Mesenchymal stem cell (in vitro differentiated cells and primary cell): ENCODE measurements around the gene ARID3A.
A peak's percentile ranks its signal among the peaks of the same experiment; 100 is the strongest.

Experiments used
- DNase-seq: peaks from one replicate; pipeline ENCODE4 v3.0.0-alpha.2; 2013
- H2AFZ ChIP-seq: one replicate; pipeline ENCODE4 v1.6.1; 2013; ENCODE audit warnings: low read depth, mild to moderate bottlenecking, control low read depth, inconsistent platforms, low read length, moderate library complexity
- H2AK5ac ChIP-seq: 2 replicates; pipeline ENCODE4 v1.6.1; 2013; ENCODE audit warnings: low read length, moderate library complexity, mild to moderate bottlenecking, inconsistent platforms; ENCODE audit not compliant: severe bottlenecking
- H2BK120ac ChIP-seq: one replicate; pipeline ENCODE4 v1.6.1; 2013; ENCODE audit warnings: low read depth, mild to moderate bottlenecking, inconsistent platforms, low read length, moderate library complexity
- H2BK12ac ChIP-seq, 2 experiments: one replicate each; pipeline ENCODE4 v1.6.1; 2013; ENCODE audit warnings: inconsistent platforms in 2 of 2, low read length in 2 of 2, mild to moderate bottlenecking in 2 of 2, moderate library complexity in 2 of 2, control low read depth in 1 of 2
- H2BK15ac ChIP-seq: one replicate; pipeline ENCODE4 v1.6.1; 2013; ENCODE audit warnings: mild to moderate bottlenecking, low read depth, inconsistent platforms; ENCODE audit not compliant: poor library complexity, severe bottlenecking
- H2BK5ac ChIP-seq: 2 replicates; pipeline ENCODE4 v1.6.1; 2013; ENCODE audit warnings: low read depth, mild to moderate bottlenecking, low read length, control low read depth, inconsistent platforms; ENCODE audit not compliant: poor library complexity, severe bottlenecking
- H3K14ac ChIP-seq, 2 experiments: one replicate each; pipeline ENCODE4 v1.6.1; 2013; ENCODE audit warnings: inconsistent platforms in 2 of 2, low read length in 2 of 2, control low read depth in 1 of 2, mild to moderate bottlenecking in 1 of 2, moderate library complexity in 1 of 2
- H3K18ac ChIP-seq, 2 experiments: one replicate each; pipeline ENCODE4 v1.6.1; 2013; ENCODE audit warnings: inconsistent platforms in 2 of 2, low read length in 2 of 2, control low read depth in 1 of 2, low read depth in 1 of 2, mild to moderate bottlenecking in 1 of 2
- H3K23ac ChIP-seq, 2 experiments: one replicate each; pipeline ENCODE4 v1.6.1; 2013; ENCODE audit warnings: inconsistent platforms in 2 of 2, low read length in 2 of 2, mild to moderate bottlenecking in 2 of 2, moderate library complexity in 2 of 2, control low read depth in 1 of 2
- H3K27ac ChIP-seq: 2 replicates; pipeline ENCODE4 v1.5.1; 2013; ENCODE audit warnings: mild to moderate bottlenecking, moderate library complexity, low read length, control low read depth, inconsistent platforms; ENCODE audit not compliant: poor library complexity, severe bottlenecking
- H3K27me3 ChIP-seq, 2 experiments: 2 replicates each; pipeline versions ENCODE4 v1.6.1 to v1.7.0; 2013; ENCODE audit warnings: low read length in 2 of 2, mild to moderate bottlenecking in 2 of 2, moderate library complexity in 2 of 2, control low read depth in 1 of 2, inconsistent platforms in 1 of 2; ENCODE audit not compliant: control insufficient read depth in 1 of 2, insufficient read depth in 1 of 2
- H3K36me3 ChIP-seq, 2 experiments: 2 replicates each; pipeline versions ENCODE4 v1.6.1 to v1.7.0; 2013; ENCODE audit warnings: low read length in 2 of 2, control low read depth in 1 of 2, inconsistent platforms in 1 of 2, low read depth in 1 of 2, mild to moderate bottlenecking in 1 of 2; ENCODE audit not compliant: insufficient read depth in 2 of 2, control insufficient read depth in 1 of 2
- H3K4ac ChIP-seq, 2 experiments: one replicate each; pipeline ENCODE4 v1.6.1; 2013; ENCODE audit warnings: inconsistent platforms in 2 of 2, low read length in 2 of 2, mild to moderate bottlenecking in 2 of 2, moderate library complexity in 2 of 2, control low read depth in 1 of 2, low read depth in 1 of 2
- H3K4me1 ChIP-seq: 2 replicates; pipeline ENCODE4 v1.6.1; 2013; ENCODE audit warnings: low read depth, low read length, control low read depth; ENCODE audit not compliant: control insufficient read depth, insufficient read depth
- H3K4me2 ChIP-seq: 2 replicates; pipeline ENCODE4 v1.6.1; 2013; ENCODE audit warnings: low read length, mild to moderate bottlenecking, inconsistent platforms; ENCODE audit not compliant: poor library complexity, severe bottlenecking
- H3K4me3 ChIP-seq, 2 experiments: 2 replicates each; pipeline versions ENCODE4 v1.5.1 to v1.7.0; 2013; ENCODE audit warnings: low read length in 2 of 2, mild to moderate bottlenecking in 2 of 2, control low read depth in 1 of 2, low read depth in 1 of 2; ENCODE audit not compliant: insufficient read depth in 1 of 2
- H3K79me1 ChIP-seq: replicated peaks from 2 replicates; pipeline ENCODE4 v1.6.1; 2013; ENCODE audit warnings: mild to moderate bottlenecking, control low read depth, low read length, inconsistent platforms; ENCODE audit not compliant: poor library complexity, severe bottlenecking
- H3K9ac ChIP-seq: 2 replicates; pipeline ENCODE4 v1.7.0; 2013; ENCODE audit warnings: mild to moderate bottlenecking, low read length, moderate library complexity
- H3K9me3 ChIP-seq: 2 replicates; pipeline ENCODE4 v1.7.0; 2013; ENCODE audit warnings: mild to moderate bottlenecking, low read length; ENCODE audit not compliant: control insufficient read depth
- H4K8ac ChIP-seq: one replicate; pipeline ENCODE4 v1.6.1; 2013; ENCODE audit warnings: inconsistent platforms, mild to moderate bottlenecking, low read length, moderate library complexity
- H4K91ac ChIP-seq: one replicate; pipeline ENCODE4 v1.6.1; 2013; ENCODE audit warnings: mild to moderate bottlenecking, low read length, inconsistent platforms
- WGBS: methylation state at CpG from one replicate; pipeline ENCODE4 v1.1.7; 2013; ENCODE audit warnings: mixed read lengths; 5-methylcytosine and 5-hydroxymethylcytosine counted together

Gene ARID3A

GRCh38 chr19:1004803-1005664 is 79.2 kb downstream of the ARID3A start:
- Histone ChIP-seq H2BK120ac (no peak overlapping the region), H3K27ac (no peak overlapping the region), H3K4me3 (peak overlapping the region in 1 of 2 experiments; percentile 9), H2BK12ac (no peak overlapping the region), H3K4me2 (no peak overlapping the region), H3K4ac (no peak overlapping the region), H3K27me3 (peaks cover 11 to 36% of the 10 kb centered on the region in 2 experiments), H4K8ac (no peak overlapping the region), H2AFZ (no peak overlapping the region), H3K14ac (no peak overlapping the region), H2BK15ac (no peak overlapping the region), H3K79me1 (peaks cover 5% of the 10 kb centered on the region), H3K9me3 (no peaks in the 10 kb centered on the region), H3K4me1 (peaks cover 11% of the 10 kb centered on the region), H3K18ac (no peak overlapping the region), H3K36me3 (peaks cover 7 to 37% of the 10 kb centered on the region in 2 experiments), H4K91ac (no peak overlapping the region), H2BK5ac (no peak overlapping the region), H3K9ac (no peak overlapping the region), H2AK5ac (no peak overlapping the region), H3K23ac (no peak overlapping the region)
- 92% methylated on average over 62 of the region's 70 CpGs for WGBS
- DNase-seq: no peak

- no peak overlapping the region for H4K91ac ChIP-seq
- H3K4me1 ChIP-seq: peaks cover 8% of the 10 kb centered on the region
- H3K4ac ChIP-seq: no peak overlapping the region
- peaks cover 3 to 25% of the 10 kb centered on the region in 2 experiments for H3K27me3 ChIP-seq
- H2BK15ac ChIP-seq: no peak overlapping the region
- H4K8ac ChIP-seq: no peak overlapping the region
- no peak overlapping the region for H3K9ac ChIP-seq
- no peaks in the 10 kb centered on the region for H3K9me3 ChIP-seq
- H3K18ac ChIP-seq: no peak overlapping the region
- no peak overlapping the region for H3K14ac ChIP-seq
- no peak overlapping the region for H2AFZ ChIP-seq
- no peak overlapping the region for H2BK5ac ChIP-seq
- H2BK12ac ChIP-seq: no peak overlapping the region
- WGBS: 95% methylated on average over 25 of the region's 27 CpGs
- H3K4me2 ChIP-seq: no peak overlapping the region
- no peak overlapping the region for H3K27ac ChIP-seq
- no peak for DNase-seq
- peaks cover 14 to 56% of the 10 kb centered on the region in 2 experiments for H3K36me3 ChIP-seq
- H3K23ac ChIP-seq: no peak overlapping the region
- no peak overlapping the region for H2AK5ac ChIP-seq
- no peak overlapping the region for H2BK120ac ChIP-seq
- H3K79me1 ChIP-seq: peaks cover 10% of the 10 kb centered on the region
- no peak overlapping the region for H3K4me3 ChIP-seq
These were observed 81.0 kb downstream of the ARID3A start for GRCh38 chr19:1006711-1007398.

GRCh38 chr19:1007399-1008251 is 81.8 kb downstream of the ARID3A start:
- H2AK5ac ChIP-seq: no peak overlapping the region
- no peak overlapping the region for H4K91ac ChIP-seq
- 96% methylated on average over 69 of the region's 73 CpGs for WGBS
- peaks cover 16% of the 10 kb centered on the region for H3K79me1 ChIP-seq
- H3K27ac ChIP-seq: no peak overlapping the region
- H3K14ac ChIP-seq: no peak overlapping the region
- H2BK15ac ChIP-seq: no peak overlapping the region
- no peak overlapping the region for H2BK12ac ChIP-seq
- peaks cover 14 to 63% of the 10 kb centered on the region in 2 experiments for H3K36me3 ChIP-seq
- DNase-seq: no peak
- no peak overlapping the region for H2AFZ ChIP-seq
- no peak overlapping the region for H3K23ac ChIP-seq
- H2BK120ac ChIP-seq: no peak overlapping the region
- H2BK5ac ChIP-seq: no peak overlapping the region
- H3K9ac ChIP-seq: no peak overlapping the region
- H3K4me1 ChIP-seq: peaks cover 8% of the 10 kb centered on the region
- no peaks in the 10 kb centered on the region for H3K9me3 ChIP-seq
- H3K18ac ChIP-seq: no peak overlapping the region
- H3K4me3 ChIP-seq: no peak overlapping the region
- H3K27me3 ChIP-seq: peaks cover under 1 to 21% of the 10 kb centered on the region in 2 experiments
- H3K4ac ChIP-seq: no peak overlapping the region
- H3K4me2 ChIP-seq: no peak overlapping the region
- H4K8ac ChIP-seq: no peak overlapping the region
